HCT116 (cell line): ENCODE measurements around the gene AGTPBP1. TPM values are rescaled to one million over a fixed set of nuclear protein-coding genes. Genes with fewer than 3 reads are reported as not detected.

Experiments used
- ATAC-seq: fragments of 200-7000 bp; cut with Tn5 transposase; 2 replicates; pipeline ENCODE4 v1.9.1; 2020; ENCODE audit warnings: mild to moderate bottlenecking, moderate library complexity
- BruUV-seq: library from RNA; stranded (reverse); fragments of 400-500 nt; replicated peaks from 2 replicates; lab custom pipeline; 2021; lab: Mats Ljungman, UMichigan
- CTCF ChIA-PET: fragments of 300-600 bp; sonication (Branson Sonifier 250); formaldehyde crosslinking; loops from one replicate; lab custom pipeline; 2021; ENCODE audit warnings: antibody characterized with exemption; lab: Charles Lee
- POLR2A ChIA-PET: fragments of 300-600, 350-600 bp; sonication (Branson Sonifier 250); formaldehyde crosslinking; loops from one replicate; lab custom pipeline; 2021; ENCODE audit warnings: antibody characterized with exemption; lab: Charles Lee
- RAD21 ChIA-PET, 2 experiments: fragments of 300-600 bp; sonication (Branson Sonifier 250); formaldehyde crosslinking; loops; one replicate each; lab custom pipeline; 2023; ENCODE audit warnings: low total read pairs in 2 of 2; ENCODE audit not compliant: uncharacterized antibody in 2 of 2, unreplicated experiment in 2 of 2, low non-redundant PET in 1 of 2; lab: Charles Lee
- DNase-seq: peaks from one replicate; pipeline ENCODE4 v3.0.0-alpha.2; 2010; ENCODE audit warnings: low read depth, low spot score
- H2AFZ ChIP-seq: fragments of 200-600 bp; shearing (Covaris generic), sonication (generic); 2 replicates; pipeline ENCODE4 v1.6.1; 2017; ENCODE audit warnings: low read depth, mixed run types, mixed read lengths, antibody characterized with exemption, low read length; ENCODE audit not compliant: poor library complexity, severe bottlenecking
- H3K27ac ChIP-seq: 2 replicates; pipeline ENCODE4 v1.5.1; 2012; ENCODE audit warnings: low read depth, low read length
- H3K27me3 ChIP-seq: fragments of 200-600 bp; sonication (generic); 2 replicates; pipeline ENCODE4 v1.6.1; 2016; ENCODE audit warnings: mixed run types, low read length, mixed read lengths; ENCODE audit not compliant: insufficient read depth
- H3K36me3 ChIP-seq, 2 experiments: fragments of 200-500 bp in 1 of 2; fragments of 200-600 bp in 1 of 2; sonication (Bioruptor generic) in 1 of 2; sonication (generic) in 1 of 2; 2 replicates each; pipeline versions ENCODE4 v1.5.1 to v1.6.1; 2014 to 2016; ENCODE audit warnings: low read length in 2 of 2, inconsistent platforms in 1 of 2, mixed read lengths in 1 of 2, mixed run types in 1 of 2; ENCODE audit not compliant: insufficient read depth in 2 of 2, control insufficient read depth in 1 of 2
- H3K4me1 ChIP-seq, 2 experiments: fragments of 200-600 bp in 1 of 2; sonication (generic) in 1 of 2; 2 replicates each; pipeline versions ENCODE4 v1.5.1 to v1.6.1; 2012 to 2017; ENCODE audit warnings: low read length in 2 of 2, inconsistent platforms in 1 of 2, mild to moderate bottlenecking in 1 of 2, mixed read lengths in 1 of 2, mixed run types in 1 of 2, moderate library complexity in 1 of 2; ENCODE audit not compliant: insufficient read depth in 2 of 2, control insufficient read depth in 1 of 2
- H3K4me2 ChIP-seq: fragments of 200-600 bp; sonication (generic); 2 replicates; pipeline ENCODE4 v1.6.1; 2017; ENCODE audit warnings: mixed run types, low read length, mixed read lengths
- H3K4me3 ChIP-seq, 2 experiments: fragments of 200-600 bp in 1 of 2; sonication (generic) in 1 of 2; replicated peaks in 1 of 2; 2 replicates each; pipeline ENCODE4 v1.5.1; 2011 to 2016; ENCODE audit warnings: low read length in 2 of 2, control low read depth in 1 of 2, low read depth in 1 of 2, mild to moderate bottlenecking in 1 of 2, mixed read lengths in 1 of 2, mixed run types in 1 of 2
- H3K79me2 ChIP-seq: fragments of 200-600 bp; sonication (generic); 2 replicates; pipeline ENCODE4 v1.6.1; 2017; ENCODE audit warnings: mild to moderate bottlenecking, mixed run types, low read length, moderate library complexity, mixed read lengths; ENCODE audit not compliant: insufficient read depth
- H3K9ac ChIP-seq: fragments of 200-600 bp; sonication (generic); 2 replicates; pipeline ENCODE4 v1.6.1; 2016; ENCODE audit warnings: low read length, mixed read lengths
- H3K9me2 ChIP-seq: fragments of 200-600 bp; sonication (generic), shearing (Covaris generic); 2 replicates; pipeline ENCODE4 v1.6.1; 2017; ENCODE audit warnings: mixed run types, mild to moderate bottlenecking, moderate library complexity; ENCODE audit not compliant: insufficient read depth
- H3K9me3 ChIP-seq, 2 experiments: fragments of 200-500 bp in 1 of 2; fragments of 200-600 bp in 1 of 2; sonication (Bioruptor generic) in 1 of 2; sonication (generic) in 1 of 2; 2 replicates each; pipeline ENCODE4 v1.6.1; 2014 to 2017; ENCODE audit warnings: low read length in 2 of 2, mixed read lengths in 2 of 2, inconsistent platforms in 1 of 2, low read depth in 1 of 2, mild to moderate bottlenecking in 1 of 2, mixed run types in 1 of 2, moderate library complexity in 1 of 2; ENCODE audit not compliant: control insufficient read depth in 1 of 2, insufficient read depth in 1 of 2
- H4K20me1 ChIP-seq: fragments of 200-600 bp; sonication (generic), shearing (Covaris generic); 2 replicates; pipeline ENCODE4 v1.6.1; 2017; ENCODE audit warnings: mixed run types, mild to moderate bottlenecking, moderate library complexity; ENCODE audit not compliant: insufficient read depth
- ATF3 ChIP-seq: IDR thresholded peaks from 2 replicates; pipeline ENCODE4 v1.6.1; 2012
- CTCF ChIP-seq, 3 experiments: fragments of 200-600 bp in 1 of 3; sonication (generic) in 1 of 3; IDR thresholded peaks in 2 of 3; conservative IDR thresholded peaks in 1 of 3; 2 replicates each; pipeline ENCODE4 v1.5.1; 2012 to 2017; ENCODE audit warnings: low read depth in 2 of 3, low read length in 2 of 3, antibody characterized with exemption in 1 of 3, borderline replicate concordance in 1 of 3, control low read depth in 1 of 3, mild to moderate bottlenecking in 1 of 3, mixed read lengths in 1 of 3, mixed run types in 1 of 3, moderate library complexity in 1 of 3; ENCODE audit not compliant: insufficient read depth in 1 of 3
- EZH2phosphoT487 ChIP-seq: fragments of 200-600 bp; IDR thresholded peaks from 2 replicates; pipeline ENCODE4 v1.6.1; 2018; ENCODE audit warnings: antibody characterized with exemption, borderline replicate concordance
- REST ChIP-seq: IDR thresholded peaks from 2 replicates; pipeline ENCODE4 v1.6.1; 2012; ENCODE audit warnings: low read depth
- ZFX ChIP-seq: fragments of 450-650 bp; IDR thresholded peaks from 2 replicates; pipeline ENCODE4 v1.6.1; 2017
- intact Hi-C: fragments of 100-400 bp; cut with micrococcal nuclease; formaldehyde crosslinking; loops from 2 replicates; pipeline ENCODE4 v1.10.0; 2022
- total RNA-seq: library from RNA; stranded (reverse); gene quantifications from one replicate; pipeline ENCODE4 v1.2.1, GENCODE V29; 2021; ENCODE audit not compliant: unreplicated experiment

The AGTPBP1 gene
- total RNA-seq, 1 experiment from 2014 or later: 17.4 TPM

GRCh38 chr9:85536076-85536475 lies 205.7 kb downstream of the AGTPBP1 start:
- Histone ChIP-seq H3K4me1 (peaks cover 2 to 4% of the 10 kb centered on the region in 2 experiments), H3K4me3 (no peak overlapping the region), H3K9me2 (no peaks in the 10 kb centered on the region), H3K9me3 (no peaks in the 10 kb centered on the region)
- RAD21 ChIA-PET: no interaction called here
- CTCF ChIA-PET: no interaction called here
- intact Hi-C loops: no loop called here
- TF ChIP-seq CTCF (IDR thresholded peaks at IDR 0.05 in 2 of 3, conservative IDR thresholded peaks at IDR 0.05 in 1 of 3; ENCODE audit: borderline replicate concordance in 1 of 3, insufficient read depth in 1 of 3, low read depth in 2 of 3, low read length in 2 of 3) (no peak), ZFX (no peak), EZH2phosphoT487 (no peak)
- TF ChIP-seq, all 23 proteins: peak for 0
- POLR2A ChIA-PET: no interaction called here
- H3K36me3 ChIP-seq: no peaks in the 10 kb centered on the region
- no TSS peak for BruUV-seq
- H3K4me2 ChIP-seq: no peak overlapping the region
- no peaks in the 10 kb centered on the region for H3K79me2 ChIP-seq
- 0 out of 2 replicates have a peak, but pooled peaks cover 3% of the 10 kb centered on the region for H3K27me3 ChIP-seq
- ATAC-seq: no peak
- H3K9ac ChIP-seq: no peak overlapping the region
- no peak overlapping the region for H2AFZ ChIP-seq
- DNase-seq: no peak
- H4K20me1 ChIP-seq: no peaks in the 10 kb centered on the region
- H3K27ac ChIP-seq: no peak overlapping the region

GRCh38 chr9:85534340-85534739 lies 207.4 kb downstream of the AGTPBP1 start:
- DNase-seq (no peak), ATAC-seq (no peak)
- POLR2A ChIA-PET: no interaction called here
- H2AFZ ChIP-seq: no peak overlapping the region
- H3K4me1 ChIP-seq: no peaks in the 10 kb centered on the region
- H3K27ac ChIP-seq: no peak overlapping the region
- CTCF ChIA-PET: interaction anchor here (0.8 kb wide), 1 partner anchor 76 kb away, joined by 5 read pairs; no protein-coding TSS in a partner anchor
- H3K9me2 ChIP-seq: no peaks in the 10 kb centered on the region
- H3K27me3 ChIP-seq: 0 out of 2 replicates have a peak, but pooled peaks cover 3% of the 10 kb centered on the region
- no peaks in the 10 kb centered on the region for H3K36me3 ChIP-seq
- H3K9me3 ChIP-seq: no peaks in the 10 kb centered on the region
- RAD21 ChIA-PET: no interaction called here
- H4K20me1 ChIP-seq: no peaks in the 10 kb centered on the region
- no peaks in the 10 kb centered on the region for H3K79me2 ChIP-seq
- H3K4me3 ChIP-seq: no peak overlapping the region
- no peak for TF ChIP-seq ATF3
- no peak for TF ChIP-seq CTCF (IDR thresholded peaks at IDR 0.05 in 2 of 3, conservative IDR thresholded peaks at IDR 0.05 in 1 of 3; ENCODE audit: borderline replicate concordance in 1 of 3, insufficient read depth in 1 of 3, low read depth in 2 of 3, low read length in 2 of 3)
- TF ChIP-seq REST: no peak
- TF ChIP-seq, all 23 proteins: peak for 0
- intact Hi-C loops: no loop called here
- no TSS peak for BruUV-seq
- no peak overlapping the region for H3K9ac ChIP-seq
- no peak overlapping the region for H3K4me2 ChIP-seq
